NCI-H2029 treated with DMSO at 0.1 percent for 48 hours (cell line): Measurements from ENCODE around the gene PKMYT1.

Experiments
- DNase-seq: peaks from one replicate; lab custom pipeline; 2025; lab: John Stamatoyannopoulos, UW

PKMYT1 gene

DNA sequence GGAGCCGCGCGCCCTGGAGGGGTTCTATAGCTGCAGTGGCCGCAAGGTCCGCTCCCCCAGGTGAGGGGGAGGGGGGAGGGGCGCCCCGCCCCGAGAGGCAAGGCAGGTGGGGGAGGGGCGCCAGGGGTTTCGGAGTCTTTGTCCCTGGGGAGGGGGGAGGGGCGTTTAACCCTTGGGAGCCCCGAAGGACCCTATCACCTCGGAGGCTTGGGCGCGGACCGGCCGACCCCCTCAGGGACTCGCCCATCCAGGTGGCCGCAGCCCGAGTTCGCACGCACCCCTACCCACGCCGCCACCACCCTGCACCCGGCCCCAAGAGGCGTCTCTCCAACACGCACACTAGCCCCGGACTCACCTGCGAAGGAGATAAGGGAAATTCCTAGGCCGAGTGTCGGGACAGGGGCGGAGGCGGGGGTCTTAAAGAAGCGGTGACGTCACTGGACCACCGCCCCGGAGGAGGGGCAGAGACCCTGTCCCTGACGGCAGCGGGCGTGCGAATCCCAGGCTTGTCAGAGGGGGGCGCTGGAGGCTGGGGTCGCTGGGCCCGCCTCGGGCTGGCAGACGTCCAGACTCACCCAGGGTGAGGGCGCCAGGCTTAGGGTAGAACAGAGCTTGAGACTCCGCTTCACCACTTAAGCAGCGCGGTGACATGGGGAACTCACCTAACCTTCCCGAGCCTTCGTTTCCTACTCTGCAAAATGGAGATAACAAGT lies 37.7 kb upstream of the PKMYT1 start, which contains the start of gene CLDN6:
TSS of gene CLDN6 (minus strand) at position 390 of the 713 bp plus-strand sequence. CDS start 2,162 bp downstream, outside the sequence.
- DNase-seq, result no peak

DNA sequence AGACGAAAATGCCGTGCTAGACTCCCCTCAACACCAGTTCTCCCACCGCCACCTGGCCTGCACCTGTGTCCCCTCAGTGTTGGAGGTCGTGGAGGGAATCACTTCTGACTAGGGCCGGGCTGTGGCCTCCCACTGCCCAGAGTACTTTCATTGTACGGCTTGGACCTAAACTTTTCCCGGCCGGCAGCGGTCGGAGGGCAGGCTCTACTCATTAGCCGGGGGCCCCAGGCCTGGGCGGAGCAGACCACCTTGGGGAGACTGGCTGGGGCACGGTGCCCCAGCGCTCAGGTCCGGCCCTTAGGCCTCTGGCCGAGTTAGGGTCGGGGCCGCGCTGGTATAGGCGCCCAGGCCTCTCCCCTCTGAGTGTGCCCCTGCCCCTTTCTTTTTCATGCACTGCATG lies 37.1 kb upstream of the PKMYT1 start:
- DNase-seq, result no peak

DNA sequence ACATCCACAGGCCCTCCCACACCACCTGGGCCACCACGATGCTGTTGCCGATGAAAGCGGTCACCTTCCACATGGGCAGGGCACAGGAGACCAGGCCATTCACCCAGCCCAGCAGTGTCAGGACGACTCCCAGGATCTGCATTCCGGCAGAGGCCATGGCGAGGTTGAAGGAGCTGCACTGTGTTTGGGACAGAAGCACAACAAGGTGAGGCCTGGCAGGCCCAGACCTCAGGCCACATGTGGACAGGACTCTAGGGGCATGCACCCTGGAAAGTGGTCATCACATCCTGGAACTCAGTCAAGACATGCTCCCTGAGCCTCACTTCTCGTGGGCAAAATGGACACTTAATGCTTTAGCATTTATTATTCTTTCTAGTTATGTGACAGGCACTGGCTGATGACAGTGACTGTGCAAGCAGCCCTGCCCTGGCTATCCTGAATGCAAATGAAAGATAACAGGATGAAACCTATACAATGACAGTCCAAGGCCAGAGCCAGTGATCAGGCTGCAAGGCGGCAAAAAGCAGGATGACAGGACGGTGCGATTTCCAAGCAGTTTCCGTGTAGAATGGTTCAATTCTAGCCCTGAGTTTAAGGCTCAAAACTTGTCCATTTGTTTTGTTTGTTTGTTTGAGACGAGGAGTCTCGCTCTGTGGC lies 35.7 kb upstream of the PKMYT1 start:
- no peak for DNase-seq

DNA sequence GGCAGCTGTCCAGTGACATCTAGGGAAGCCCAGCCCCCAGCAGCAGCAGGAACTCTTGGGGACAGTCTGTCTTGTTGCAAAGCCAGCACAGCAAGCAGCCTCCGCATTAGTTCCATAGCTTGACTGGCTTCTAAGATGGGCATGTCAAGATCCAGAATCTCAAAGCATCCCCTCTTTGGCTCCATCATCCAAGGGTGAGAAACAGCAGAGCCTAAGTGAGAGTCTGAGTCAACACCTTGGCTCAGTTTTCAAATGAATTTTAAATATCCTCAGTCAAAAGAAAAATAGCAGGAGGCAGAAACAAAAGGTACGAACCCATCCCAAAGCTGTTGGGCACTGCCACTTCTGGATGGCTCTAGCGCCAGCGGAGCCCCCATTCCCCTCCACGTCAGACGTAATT lies 34.7 kb upstream of the PKMYT1 start:
- DNase-seq, result no peak

DNA sequence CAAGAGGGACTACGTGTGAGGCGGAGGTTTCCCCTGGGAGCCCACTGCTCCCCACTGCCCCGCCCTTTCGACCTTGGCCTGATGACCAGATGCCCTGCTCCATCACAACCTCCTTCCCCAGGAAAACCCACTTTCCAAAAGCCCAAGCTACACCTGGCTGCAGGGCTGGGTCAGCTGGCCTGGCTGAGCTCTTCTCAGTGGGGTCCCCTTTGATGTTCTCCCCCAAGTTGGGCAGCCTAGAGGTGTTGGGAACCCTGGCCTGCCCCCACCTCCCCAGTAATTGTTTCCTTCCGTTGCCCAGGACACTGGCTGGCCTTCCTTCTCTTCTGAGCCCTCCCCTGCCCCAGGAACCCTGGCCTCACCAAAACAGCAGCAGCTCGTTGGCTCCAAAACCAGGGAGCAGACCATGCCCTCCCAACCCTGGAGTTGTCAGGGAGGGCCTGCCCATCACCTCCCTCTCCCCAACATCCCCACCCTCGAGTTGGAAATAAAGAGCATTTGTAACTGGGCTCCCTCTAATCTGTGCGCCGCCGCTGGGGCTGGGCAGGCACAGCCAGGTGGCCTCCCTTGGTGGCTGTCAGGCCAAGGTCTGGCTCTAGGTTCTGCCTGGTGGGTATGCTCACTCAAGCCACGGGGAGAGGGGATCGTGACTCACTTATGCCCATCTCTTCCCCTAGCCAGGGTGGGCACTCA lies 33.9 kb upstream of the PKMYT1 start:
- no peak for DNase-seq

DNA sequence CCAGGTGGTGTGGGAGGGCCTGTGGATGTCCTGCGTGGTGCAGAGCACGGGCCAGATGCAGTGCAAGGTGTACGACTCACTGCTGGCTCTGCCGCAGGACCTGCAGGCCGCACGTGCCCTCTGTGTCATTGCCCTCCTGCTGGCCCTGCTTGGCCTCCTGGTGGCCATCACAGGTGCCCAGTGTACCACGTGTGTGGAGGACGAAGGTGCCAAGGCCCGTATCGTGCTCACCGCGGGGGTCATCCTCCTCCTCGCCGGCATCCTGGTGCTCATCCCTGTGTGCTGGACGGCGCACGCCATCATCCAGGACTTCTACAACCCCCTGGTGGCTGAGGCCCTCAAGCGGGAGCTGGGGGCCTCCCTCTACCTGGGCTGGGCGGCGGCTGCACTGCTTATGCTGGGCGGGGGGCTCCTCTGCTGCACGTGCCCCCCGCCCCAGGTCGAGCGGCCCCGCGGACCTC lies 33.3 kb upstream of the PKMYT1 start:
- DNase-seq, result no peak

DNA sequence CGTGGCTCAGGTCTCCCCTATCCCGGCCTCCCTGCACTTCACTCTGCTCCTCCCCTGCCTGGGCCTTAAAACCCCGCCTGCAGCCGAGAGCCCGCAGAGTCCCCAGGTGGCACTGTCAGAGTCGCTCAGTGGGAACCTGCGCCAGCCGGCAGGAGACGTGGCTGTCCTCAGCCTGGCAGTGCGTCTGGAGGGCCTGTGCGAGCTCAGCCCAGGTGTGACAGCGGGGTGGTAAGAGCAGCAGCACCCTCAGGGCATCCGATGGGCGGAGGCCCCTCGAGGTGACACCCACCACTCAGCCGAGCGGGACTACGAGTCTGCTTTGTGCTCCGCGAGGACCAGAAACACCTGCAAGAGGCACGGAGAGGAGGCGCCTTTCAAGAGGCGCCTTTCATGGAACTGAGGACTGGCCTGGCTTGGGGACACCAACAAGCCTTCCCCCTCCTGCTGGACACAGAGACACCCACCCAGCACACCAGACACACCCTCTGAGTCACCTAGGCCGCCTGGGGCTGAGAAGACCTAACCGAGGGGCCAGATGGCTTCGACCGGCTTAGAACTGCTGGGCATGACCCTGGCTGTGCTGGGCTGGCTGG lies 32.7 kb upstream of the PKMYT1 start, which contains the start of gene CLDN9:
TSS of gene CLDN9 (plus strand) at position 96 of the 593 bp plus-strand sequence. CDS start at position 536, 440 bp downstream.
- no peak for DNase-seq

DNA sequence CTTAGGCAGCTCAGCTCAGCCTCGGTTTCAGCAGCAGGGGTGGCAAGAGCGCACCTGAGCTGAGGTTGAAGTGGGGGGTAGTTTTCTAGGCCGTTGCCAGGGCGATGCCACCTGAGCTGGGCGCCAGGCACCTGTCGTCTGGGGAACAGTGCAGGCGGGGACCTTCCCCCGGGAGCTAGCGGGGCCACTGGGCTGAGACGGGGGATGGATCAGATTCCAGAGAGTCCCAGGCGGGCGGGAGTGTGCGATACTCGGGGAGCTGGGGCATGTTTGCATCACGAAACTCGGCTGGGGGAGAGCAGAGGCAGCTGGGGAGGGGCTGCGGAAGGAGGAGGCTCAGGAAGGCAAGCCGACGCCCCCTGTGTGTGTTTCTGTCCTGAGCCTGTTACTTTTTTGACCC lies 32.0 kb upstream of the PKMYT1 start:
- peak; percentile 22 for DNase-seq

DNA sequence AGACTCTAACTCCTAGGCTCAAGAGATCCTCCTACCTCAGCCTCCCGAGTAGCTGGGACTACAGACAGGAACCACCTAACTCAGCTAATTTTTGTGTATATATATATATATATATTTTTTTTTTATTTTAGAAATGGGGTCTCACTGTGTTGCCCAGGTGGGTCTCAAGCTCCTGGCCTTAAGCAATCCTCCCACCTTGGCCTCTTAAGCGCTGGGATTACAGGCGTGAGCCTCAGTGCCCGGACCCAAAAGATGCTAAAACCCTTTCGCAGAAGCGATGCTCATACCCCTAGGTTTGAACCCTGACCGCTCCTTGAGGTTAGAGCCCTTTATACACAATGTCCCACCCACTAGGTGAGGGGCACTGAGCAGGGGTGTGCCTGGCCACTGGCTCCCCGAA lies 30.3 kb upstream of the PKMYT1 start:
- DNase-seq, result no peak

DNA sequence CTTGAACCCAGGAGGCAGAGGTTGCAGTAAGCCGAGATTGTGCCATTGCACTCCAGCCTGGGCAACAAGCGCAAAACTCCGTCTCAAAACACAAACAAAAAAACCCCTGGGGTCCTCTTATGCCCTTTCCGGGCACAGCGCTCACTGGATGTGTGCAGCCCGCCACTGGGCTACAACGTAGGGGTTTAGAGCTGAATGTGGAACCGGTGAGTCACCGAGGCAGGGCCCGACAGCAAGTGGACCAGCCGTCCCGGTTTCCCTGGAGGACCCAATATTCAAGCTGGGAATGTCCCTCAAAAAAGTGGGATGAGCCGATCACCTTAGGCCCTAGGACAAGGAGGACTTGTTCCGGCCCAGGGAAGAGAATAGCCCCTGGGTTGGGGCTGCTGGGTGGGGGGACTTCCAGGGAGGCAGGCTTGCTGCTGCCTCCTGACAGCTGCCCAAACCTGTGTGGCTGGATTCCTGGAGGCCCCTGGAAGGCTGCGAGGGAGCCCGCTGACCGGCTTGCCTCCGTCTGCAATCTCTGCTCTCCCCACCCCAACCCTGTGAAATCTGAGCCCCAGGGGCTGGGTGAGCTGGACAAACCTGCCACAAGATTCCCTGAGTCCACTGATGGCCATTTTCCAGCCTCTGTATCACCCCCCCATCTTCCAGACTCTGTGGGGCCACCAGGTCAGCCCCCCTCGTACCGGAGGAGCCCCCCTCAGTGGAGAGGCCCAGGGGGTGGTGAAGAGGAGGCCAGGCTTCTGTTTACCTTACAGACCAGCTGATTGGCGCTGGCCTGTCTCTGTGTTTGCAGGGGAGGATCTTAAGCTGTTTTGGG lies 29.5 kb upstream of the PKMYT1 start:
- no peak for DNase-seq

DNA sequence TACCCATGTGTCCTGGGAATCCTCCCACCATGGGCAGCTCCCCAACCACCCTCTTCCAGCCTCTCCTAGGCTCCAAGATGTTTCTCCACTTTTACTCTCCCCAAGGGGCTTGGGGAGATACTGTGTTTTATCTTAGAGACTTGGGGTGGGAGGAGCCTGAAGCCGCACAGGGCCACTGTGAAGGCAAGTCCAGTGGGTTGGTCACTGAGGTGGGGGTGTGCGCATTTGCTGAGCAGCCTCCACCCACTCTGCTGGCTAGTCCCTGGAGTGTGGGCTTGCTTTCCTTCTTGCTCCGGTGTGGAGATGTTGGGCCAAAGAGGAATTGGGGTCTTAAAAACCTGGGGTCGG lies 28.4 kb upstream of the PKMYT1 start:
- DNase-seq, result no peak

DNA sequence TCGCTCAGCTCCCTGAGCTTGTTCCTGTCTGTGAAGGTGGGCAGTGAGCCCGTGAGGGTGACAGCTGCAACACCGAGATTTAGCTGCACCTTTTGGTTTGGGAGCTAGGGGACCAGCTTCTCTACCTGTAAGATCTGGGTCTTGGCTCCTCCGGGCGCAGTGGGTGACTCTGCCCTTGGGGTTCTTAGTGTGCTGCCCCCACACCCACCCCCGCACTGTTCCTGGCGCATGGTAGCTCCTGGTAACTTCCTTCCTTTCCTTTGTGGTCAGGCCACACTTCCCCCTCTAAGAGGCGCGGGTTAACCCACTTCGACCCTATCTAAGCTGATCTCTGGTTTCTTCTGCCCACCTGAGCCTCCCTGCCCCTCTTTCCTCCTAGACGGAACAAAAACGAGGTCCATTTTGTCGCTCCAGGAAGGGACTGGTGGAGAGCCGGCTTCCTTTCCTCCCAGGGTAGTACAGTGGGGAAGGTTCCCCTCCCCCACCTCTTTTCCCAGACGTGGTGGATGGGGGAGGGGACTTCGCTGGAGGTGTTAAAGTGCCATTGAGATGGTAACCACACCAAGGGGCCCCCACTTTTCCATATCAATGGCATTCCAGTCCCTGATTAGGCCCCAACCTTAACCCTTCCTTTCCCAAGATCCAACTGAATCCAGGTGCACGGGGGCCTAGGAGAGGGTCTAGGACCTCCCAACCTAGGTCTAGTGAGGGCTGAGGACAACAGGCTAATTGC lies 27.9 kb upstream of the PKMYT1 start:
- no peak for DNase-seq

DNA sequence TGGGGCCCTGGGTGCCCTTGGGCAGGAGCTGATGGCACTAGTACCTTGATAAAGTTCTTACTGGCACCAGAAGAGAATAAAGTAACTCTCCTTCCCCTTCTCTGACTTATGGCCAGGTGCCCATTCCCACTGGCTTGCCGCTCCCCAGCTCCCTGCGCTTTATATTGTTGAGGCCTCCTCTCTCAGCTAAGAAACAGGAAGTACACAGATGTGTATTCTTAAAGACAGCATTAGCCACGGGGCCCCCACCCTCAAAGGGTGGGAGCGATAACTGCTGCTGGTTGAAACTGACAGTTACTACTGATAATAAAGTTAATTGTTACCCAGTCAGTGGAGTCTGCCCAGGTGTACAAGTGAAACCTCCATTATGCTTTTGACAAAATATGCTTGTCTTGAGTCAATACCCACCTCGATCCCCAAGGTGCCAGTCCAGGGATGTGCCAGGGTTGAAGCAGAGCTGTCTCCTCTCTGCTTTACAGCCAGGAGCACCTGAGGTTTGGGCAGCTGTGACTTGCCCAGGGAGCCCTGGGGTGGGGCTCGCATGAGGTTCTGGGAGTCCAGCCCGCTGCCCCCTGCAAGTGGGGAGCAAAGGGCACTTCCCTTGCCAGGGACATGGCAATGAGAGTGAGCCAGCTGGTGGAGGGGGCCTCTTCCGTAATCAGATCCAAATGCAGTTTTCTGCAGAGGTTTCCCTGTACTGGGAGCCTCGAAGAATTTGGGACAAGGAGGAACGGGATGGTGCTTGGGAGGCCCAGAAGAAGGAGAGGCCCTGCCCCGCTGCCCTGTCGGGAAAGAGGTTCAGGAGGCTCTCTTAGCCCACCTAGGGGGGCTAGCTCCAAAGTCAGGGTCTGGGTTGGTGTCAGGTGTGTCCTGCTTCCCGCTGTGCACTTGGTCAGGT lies 27.1 kb upstream of the PKMYT1 start:
- no peak for DNase-seq

DNA sequence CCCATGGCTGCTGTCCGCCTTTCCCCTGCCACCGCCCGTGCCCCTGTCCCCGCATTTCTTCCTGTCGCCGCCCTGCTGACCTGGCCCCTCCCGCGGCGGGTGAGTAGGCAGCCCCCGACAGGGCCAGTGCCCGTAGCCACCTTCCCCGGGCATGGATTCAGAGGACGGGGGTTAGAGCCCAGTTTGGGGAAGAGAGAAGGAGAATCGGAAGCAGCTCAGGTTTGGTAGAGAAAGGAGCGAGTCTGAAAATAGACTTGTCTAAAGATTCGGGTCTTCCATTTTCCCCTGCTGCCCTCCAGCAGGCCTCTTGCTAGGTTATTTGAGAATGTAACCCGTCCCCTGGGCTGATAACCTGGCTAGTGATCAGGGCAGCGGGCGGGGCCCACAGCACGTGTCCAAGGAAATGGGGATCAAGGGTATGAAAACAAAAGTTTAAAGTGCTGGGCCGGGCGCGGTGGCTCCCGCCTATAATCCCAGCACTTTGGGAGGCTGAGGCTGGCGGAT lies 24.6 kb upstream of the PKMYT1 start:
- no peak for DNase-seq

DNA sequence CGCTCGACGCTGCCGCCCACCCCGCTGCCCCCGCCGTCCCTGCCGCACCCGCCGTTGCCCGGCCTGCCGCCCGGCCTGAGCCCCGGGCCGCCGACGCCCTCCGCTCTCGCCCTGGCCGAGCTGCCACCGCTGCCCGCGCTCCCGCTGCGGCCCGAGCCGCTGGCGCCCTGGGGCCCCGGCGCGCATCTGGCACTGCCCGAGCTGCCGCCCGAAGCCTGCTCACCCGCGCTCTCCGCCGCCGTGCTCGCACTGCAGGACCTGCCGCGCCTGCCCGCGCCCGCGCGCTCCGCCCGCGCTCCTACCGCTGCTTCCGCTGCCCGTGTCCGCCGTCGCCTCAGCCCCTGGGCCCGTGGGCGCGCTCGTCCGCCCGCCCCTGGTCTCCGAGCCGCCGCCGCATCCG lies 24.1 kb upstream of the PKMYT1 start:
- no peak for DNase-seq

DNA sequence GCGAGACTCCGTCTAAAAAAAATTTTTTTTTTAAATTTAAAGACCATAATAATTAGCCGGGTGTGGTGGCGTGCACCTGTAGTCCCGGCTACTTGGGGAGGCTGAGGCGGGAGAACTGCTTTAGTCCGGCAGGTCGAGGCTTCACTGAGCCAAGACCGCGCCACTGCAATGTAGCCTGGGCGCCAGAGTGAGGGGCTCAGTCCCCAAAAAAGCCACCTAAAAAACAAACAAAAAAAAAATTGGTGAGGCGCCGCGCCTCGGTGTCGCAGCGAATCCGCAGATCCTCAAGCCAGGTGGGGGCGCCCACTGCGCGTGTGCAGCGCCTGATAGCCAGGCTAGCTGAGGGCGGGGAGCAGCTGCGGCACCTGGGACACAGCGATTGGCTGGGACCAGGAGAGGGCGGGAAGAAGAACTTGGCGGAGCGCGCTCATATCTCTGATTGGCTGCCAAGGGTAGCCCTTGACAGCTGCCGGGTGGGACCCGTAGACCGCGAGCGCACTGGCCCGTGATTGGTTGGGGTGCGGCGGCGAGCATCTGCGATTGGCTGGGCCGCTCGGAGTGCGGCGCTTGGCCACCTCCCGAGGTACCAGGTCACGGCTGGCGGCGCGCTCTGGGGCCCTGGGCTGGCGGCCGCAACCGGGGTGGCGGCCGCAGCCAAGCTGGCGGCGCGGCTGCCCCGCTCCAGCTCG lies 23.5 kb upstream of the PKMYT1 start:
- peak; percentile 90 for DNase-seq

DNA sequence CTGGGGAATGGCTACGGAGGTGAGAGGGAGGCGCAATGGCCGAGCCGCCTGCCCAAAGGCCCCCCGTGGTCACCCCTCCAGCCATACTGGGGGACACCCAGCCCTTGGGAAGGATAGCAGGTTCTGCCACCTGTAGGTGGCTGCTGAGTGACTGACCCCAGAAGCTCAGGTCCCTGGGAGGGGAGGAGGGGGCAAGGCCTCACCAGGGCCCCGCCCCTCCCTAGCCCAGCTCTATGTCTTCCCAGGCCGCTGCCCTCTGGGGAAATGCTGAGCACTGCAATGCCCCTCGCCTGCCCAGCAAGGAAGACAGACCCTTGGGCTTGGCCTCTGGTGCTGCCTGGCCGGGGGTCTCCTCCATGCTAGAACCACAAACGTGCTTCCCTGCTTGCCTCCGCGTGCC lies 21.1 kb upstream of the PKMYT1 start:
- DNase-seq, result no peak

DNA sequence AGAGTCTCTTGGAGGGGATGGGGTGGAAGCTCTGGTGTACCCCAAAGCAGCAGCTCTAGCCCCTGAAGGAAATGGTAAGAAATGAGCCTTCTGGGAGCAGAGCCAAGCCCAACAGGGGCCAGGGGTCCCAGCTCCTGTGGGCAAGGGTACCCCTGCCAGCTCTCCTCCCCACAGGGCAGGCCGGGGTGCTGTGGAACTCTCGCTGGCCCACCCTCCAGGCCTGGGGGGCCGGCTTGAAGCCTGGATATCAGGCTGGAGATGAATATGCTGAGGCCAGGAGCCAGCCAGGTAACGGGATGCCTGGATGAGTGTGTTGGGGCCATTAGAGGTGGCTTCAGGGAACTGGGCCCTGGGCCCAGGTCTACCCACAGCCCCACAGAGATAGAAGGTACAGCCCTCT lies 20.3 kb upstream of the PKMYT1 start:
- DNase-seq, result no peak

DNA sequence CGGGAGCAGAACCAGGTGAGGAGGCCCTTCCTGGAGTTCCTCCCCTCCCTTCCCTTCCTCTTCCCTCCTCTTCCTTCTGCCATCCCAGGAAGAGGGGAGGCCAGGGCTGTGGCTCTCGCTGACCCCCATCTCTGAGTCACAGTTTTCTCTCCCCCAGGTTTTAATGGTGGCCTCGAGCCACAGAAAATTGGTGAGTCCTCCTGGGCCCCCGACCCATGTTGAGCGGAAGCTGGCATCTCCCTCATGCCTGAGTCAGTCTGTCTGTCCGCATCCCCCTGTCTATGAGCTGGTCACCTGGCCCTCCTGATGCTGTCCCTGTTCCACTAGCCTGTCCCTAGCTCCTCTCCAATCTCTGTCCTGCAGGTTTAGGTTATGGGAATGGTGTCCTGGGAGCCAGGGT lies 19.7 kb upstream of the PKMYT1 start:
- no peak for DNase-seq
